Coronary artery (tissue), 2 donors: Measurements from ENCODE around the gene DIPK1C.
A peak's percentile ranks its signal among the peaks of the same experiment; 100 is the strongest.

ENCODE experiments used
- DNase-seq: peaks from one replicate; pipeline ENCODE4 v3.0.0-alpha.2; 2017; ENCODE audit warnings: low spot score
- H3K27ac ChIP-seq, 2 donors: fragments of 200-600 bp; sonication (generic); one replicate each; pipeline ENCODE4 v1.5.1; 2016 to 2019
- H3K4me3 ChIP-seq: fragments of 200-600 bp; sonication (generic); 2 replicates; pipeline ENCODE4 v1.5.1; 2016; ENCODE audit warnings: mild to moderate bottlenecking, moderate library complexity
- TF ChIP-seq, protein P1 (sequence below): fragments of 200-600 bp; sonication (generic); IDR thresholded peaks from one replicate; pipeline ENCODE4 v1.5.1; 2019; ENCODE audit warnings: antibody characterized with exemption

Gene DIPK1C

DNA sequence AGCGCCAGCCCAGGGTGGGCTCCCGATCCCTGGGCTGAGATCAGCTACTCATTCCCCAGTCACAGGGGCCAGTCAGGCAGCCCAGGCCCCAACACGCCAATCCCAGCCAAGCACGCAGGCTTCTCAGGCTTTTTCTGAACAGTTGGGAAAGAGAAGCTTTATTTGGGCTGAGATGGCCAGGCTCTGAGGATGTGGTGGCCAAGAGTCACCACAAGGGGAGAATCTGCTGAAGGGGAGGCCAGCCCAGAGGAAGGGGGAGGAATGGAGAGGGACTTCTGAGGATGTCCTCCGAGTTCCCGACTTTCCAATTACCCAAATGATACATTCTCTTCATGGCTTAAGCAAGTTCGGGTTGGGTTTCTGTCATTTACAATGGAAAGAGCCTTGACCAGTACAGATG lies 2.8 kb upstream of the DIPK1C start:
- TF ChIP-seq, protein P1, sequence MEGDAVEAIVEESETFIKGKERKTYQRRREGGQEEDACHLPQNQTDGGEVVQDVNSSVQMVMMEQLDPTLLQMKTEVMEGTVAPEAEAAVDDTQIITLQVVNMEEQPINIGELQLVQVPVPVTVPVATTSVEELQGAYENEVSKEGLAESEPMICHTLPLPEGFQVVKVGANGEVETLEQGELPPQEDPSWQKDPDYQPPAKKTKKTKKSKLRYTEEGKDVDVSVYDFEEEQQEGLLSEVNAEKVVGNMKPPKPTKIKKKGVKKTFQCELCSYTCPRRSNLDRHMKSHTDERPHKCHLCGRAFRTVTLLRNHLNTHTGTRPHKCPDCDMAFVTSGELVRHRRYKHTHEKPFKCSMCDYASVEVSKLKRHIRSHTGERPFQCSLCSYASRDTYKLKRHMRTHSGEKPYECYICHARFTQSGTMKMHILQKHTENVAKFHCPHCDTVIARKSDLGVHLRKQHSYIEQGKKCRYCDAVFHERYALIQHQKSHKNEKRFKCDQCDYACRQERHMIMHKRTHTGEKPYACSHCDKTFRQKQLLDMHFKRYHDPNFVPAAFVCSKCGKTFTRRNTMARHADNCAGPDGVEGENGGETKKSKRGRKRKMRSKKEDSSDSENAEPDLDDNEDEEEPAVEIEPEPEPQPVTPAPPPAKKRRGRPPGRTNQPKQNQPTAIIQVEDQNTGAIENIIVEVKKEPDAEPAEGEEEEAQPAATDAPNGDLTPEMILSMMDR: no peak
- Histone ChIP-seq H3K27ac (no peak overlapping the region), H3K4me3 (no peak overlapping the region)
- DNase-seq: no peak

DNA sequence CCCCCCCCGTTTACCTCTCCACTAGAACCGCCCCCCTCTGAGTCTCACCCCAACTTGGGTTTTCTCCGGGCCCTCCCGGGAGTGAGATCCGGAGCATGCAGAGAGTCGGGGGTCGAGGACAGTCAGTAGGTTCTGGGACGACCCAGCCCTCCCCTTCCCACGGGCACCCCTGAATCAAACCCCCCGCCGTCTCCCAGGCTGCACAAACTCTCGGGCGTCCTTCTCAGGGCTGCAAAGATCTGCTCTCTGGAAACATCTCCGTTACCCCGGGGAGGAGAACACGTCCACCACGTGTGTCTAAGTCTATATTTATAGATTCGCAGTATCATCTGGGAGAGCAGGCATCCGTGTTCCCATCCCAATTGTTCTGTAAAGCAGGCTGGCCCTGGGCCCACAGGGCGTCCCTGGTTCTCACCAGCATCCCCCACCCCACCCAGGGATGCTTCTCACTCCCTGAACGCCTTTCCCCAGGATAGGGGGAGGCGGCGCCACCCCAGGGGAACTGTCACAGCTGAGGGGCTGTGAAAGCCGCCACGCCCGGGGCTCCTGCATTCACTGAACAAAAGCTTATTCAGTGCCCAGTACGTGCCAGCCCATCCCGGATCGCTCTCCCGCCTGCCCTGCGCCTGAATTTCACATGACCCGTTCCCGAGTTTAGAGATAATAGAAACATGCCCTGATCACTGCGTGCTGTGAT lies 765 bp upstream of the DIPK1C start:
- TF ChIP-seq, protein P1: no peak
- peak overlapping the region; percentile 68 for H3K4me3 ChIP-seq
- DNase-seq: no peak
- no peak overlapping the region for H3K27ac ChIP-seq

DNA sequence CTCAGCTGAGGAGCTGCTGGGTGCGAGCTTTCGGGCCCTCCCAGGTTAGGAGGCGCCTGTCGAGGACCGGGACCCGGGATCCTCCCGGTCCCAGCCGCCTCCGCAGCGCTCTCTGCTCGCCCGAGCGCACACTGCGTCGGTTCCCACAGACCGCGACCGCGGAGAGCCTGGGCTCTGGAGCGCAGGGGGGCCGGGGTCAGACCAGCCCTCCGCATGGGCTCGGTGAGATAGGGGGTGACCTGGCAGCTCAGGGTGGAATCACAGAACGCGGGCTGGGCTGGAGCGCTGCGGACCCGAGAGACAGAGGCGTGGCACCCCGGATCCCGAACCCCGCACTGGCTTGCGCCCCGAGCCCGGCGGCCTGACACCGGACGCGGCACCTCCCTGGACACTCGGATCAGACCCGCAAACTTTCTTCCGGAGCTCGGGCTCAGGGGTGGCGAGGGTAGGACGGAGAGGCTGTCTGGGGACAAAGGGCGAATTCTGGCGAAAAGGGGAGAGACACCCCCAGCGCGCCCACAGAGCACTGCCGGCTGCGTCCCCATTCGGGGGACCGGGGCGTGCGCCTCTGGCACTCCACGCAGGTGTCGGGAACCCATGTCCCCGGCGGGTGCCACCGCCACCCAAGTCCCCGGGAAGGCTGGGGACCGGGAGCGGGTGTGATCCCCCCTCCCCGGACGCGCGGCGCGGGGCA lies 612 bp downstream of the DIPK1C start:
- Histone ChIP-seq H3K4me3 (peak overlapping the region; percentile 68), H3K27ac (no peak overlapping the region)
- no peak for DNase-seq
- TF ChIP-seq, protein P1: no peak

DNA sequence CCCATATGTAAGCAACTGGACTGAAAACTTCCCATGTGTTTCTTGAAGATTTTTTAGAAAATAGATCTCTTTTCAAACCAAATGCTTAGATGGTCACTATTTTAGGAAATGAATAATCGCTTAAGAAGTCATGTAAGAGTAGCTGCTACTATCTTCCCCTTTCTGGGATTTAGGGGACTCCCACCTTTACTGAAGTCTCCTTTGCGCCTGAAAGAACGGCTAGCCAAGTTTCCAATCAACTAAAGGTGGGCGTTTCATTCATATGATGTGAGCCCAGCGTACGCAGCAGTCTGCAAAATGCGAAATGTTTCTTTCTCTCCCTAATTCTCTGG lies 1.1 kb downstream of the DIPK1C start:
- H3K4me3 ChIP-seq: peak overlapping the region; percentile 68
- H3K27ac ChIP-seq: no peak overlapping the region
- TF ChIP-seq, protein P1: no peak
- no peak for DNase-seq

DNA sequence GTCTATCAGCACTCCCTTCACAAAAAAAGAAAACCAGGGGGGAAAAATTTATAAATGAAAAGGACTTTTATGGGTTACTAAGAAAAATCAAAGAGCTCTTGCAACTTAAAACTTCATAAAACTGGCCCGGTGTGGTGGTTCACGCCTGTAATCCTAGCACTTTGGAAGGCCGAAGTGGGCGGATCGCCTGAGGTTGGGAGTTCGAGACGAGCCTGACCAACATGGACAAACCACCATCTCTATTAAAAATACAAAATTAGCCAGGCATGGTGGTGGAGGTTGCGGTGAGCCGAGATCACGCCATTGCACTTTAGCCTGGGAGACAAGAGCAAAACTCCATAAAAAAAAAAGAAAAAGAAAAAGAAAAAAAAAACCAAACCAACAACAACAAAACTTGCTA lies 1.7 kb downstream of the DIPK1C start:
- TF ChIP-seq, protein P1: no peak
- no peak for DNase-seq
- no peak overlapping the region for H3K4me3 ChIP-seq
- no peak overlapping the region for H3K27ac ChIP-seq

DNA sequence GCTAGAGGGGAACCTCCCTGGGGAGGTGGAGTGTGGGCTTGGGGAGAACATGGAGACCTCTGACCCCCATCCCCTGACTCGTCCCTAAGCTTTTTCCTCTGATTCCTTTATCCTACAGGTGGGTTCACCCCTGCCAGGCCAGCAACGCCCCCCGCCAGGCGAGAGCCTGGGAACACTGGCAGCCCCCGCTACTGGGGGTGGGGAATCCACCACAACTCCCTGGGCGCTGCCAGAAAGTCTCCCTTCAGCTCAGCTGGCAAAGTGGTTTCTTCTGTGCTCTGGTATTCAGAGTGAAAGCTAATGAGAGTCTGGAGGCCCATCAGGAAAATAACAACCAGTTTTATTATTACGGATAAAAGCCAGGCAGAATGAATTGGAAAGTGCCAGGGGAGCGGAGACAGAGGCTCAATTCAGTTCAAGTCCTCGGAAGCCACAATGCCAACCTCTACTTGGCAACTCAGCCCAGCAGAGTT lies 2.8 kb downstream of the DIPK1C start:
- DNase-seq: no peak
- Histone ChIP-seq H3K27ac (no peak overlapping the region), H3K4me3 (no peak overlapping the region)
- TF ChIP-seq, protein P1: no peak
